ENCODE measurements around the gene ANO7. TPM values are rescaled to one million over a fixed set of nuclear protein-coding genes. Genes with fewer than 3 reads are reported as not detected.
A peak's percentile ranks its signal among the peaks of the same experiment; 100 is the strongest.

The ANO7 gene
- total and polyA plus RNA-seq, 2 of the 13 experiments (the other 11 are each of a cell fraction or from before 2014, with no cell fraction given), result 4.1 to 4.9 TPM

GRCh38 chr2:241218131-241219029 lies 29.9 kb downstream of the ANO7 start (continued):
- TF ChIP-seq PBX2 (CRISPR knock-in tag; IDR thresholded peaks at IDR 0.05) (no peak), ZBTB44 (CRISPR knock-in tag; IDR thresholded peaks at IDR 0.05) (0 out of 2 replicates have a peak, but pooled peaks have one; percentile 61), PBX3 (CRISPR knock-in tag; IDR thresholded peaks at IDR 0.05; ENCODE audit: borderline replicate concordance) (no peak), ATF7-NPFF (CRISPR knock-in tag; IDR thresholded peaks at IDR 0.05; ENCODE audit: low read depth) (peak; percentile 84; the same call in 1 of the 2 replicates), MXD4 (CRISPR knock-in tag; IDR thresholded peaks at IDR 0.05) (no peak; the same call in 1 of the 2 replicates), PREB (CRISPR knock-in tag; IDR thresholded peaks at IDR 0.05) (no peak), ZNF687 (CRISPR knock-in tag; IDR thresholded peaks at IDR 0.05) (peak; percentile 48), MXD1 (CRISPR knock-in tag; IDR thresholded peaks at IDR 0.05) (peak; percentile 82), ZNF460 (CRISPR knock-in tag; IDR thresholded peaks at IDR 0.05; ENCODE audit: borderline replicate concordance) (no peak), E2F5 (CRISPR knock-in tag; conservative IDR thresholded peaks at IDR 0.05) (peak; percentile 68; the same call in 1 of the 2 replicates), ZNF576 (CRISPR knock-in tag; IDR thresholded peaks at IDR 0.05) (0 out of 2 replicates have a peak, but pooled peaks have one; percentile 59), KDM2A (CRISPR knock-in tag; IDR thresholded peaks at IDR 0.05; ENCODE audit: borderline replicate concordance, low read depth) (no peak), NR3C1 (CRISPR knock-in tag; IDR thresholded peaks at IDR 0.05) (0 out of 2 replicates have a peak, but pooled peaks have one; percentile 85), HNRNPK (IDR thresholded peaks at IDR 0.05; ENCODE audit: low read depth, low read length, poor library complexity, severe bottlenecking) (no peak)
